ENCODE data around the gene GNGT2. TPM values are rescaled to one million over a fixed set of nuclear protein-coding genes. Genes with fewer than 3 reads are reported as not detected.

GNGT2 gene
- total RNA-seq (2014; rRNA removed; shearing (Covaris generic)), result not detected in 2 replicates

GRCh38 chr17:49210158-49211029, at the start of gene GNGT2, which contains the start of gene ABI3:
Gene GNGT2, minus strand, starts transcription at chr17:49210574. Its CDS starts 3,152 bp downstream, at chr17:49207422.
Gene ABI3, plus strand, starts transcription at chr17:49210707. Its CDS starts 18 bp downstream, at chr17:49210725.
- peak; percentile 42 for DNase-seq (ENCODE audit: low read depth)

DNA sequence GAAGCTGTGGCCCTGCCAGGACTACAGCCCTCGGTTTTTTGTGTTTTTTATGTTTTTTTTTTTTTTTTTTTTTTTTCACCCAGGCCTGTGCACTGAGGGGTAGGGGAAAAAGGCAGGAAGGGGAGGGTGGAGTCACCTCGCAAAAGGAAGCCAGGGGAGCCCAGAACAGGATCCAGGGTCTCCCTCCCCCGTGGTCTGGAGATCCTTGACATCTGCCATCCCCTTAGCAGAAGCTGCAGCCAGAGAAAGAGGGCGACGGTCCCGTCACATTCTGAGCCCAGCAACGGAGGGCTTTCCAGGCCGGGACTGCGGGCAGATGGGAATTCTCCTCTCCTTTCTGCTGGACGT, 49.3 kb upstream of the GNGT2 start:
- DNase-seq (ENCODE audit: low read depth), result no peak

DNA sequence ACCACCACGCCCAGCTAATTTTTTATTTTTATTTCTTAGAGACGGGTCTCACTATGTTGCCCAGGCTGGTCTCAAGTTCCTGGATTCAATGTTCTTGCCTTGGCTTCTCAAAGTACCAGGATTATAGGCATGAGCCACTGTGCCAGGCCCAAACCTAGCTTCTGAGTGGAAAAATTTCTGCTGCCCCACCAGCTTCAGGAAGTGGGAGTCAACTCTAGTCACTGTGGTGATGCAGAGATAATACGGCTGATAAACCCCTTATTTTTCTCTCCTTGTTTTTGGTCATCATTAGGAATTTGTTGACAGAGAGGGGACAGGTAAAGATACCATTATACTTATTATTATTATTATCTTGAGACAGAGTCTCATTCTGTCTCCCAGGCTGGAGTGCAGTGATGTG, 48.0 kb upstream of the GNGT2 start:
- DNase-seq (ENCODE audit: low read depth), result no peak

DNA sequence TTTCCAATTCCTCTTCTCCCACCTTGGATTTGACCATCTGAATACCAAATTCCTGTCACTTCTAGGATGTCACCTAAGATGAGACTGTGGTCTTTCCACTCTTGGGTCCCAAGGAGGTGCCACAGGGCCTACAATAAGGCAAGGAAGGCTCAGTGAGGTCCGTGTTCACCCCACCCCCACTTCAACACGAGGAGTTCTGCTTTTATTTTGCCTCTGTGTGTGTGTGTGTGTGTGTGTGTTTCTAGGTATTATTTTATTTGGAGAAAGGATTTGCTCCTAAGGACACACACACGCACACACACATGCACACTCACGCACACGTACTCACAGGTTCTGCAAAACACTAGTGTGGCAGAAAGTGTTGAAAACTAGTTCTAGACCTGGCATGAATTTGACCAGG, 44.8 kb upstream of the GNGT2 start:
- DNase-seq (ENCODE audit: low read depth), result no peak

DNA sequence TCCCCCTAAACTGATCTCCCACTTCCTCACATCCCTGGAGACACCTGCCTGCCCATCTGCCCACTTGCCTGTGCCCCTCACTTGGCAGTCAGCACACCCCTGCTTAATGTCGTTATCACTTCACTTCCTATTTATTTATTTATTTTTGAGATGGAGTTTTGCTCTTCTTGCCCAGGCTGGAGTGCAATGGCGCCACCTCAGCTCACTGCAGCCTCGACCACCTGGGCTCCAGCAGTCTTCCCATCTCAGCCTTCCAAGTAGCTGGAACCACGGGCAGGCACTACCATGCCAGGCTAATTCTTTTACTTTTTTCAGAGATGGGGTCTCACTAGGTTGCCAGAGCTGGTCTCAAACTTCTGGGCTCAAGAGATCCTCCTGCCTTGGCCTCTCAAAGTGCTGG, 43.7 kb upstream of the GNGT2 start:
- DNase-seq (ENCODE audit: low read depth), result no peak

- DNase-seq (ENCODE audit: low read depth), result peak; percentile 17
Measured at GRCh38 chr17:49252148-49252695, 41.8 kb upstream of the GNGT2 start.

GRCh38 chr17:49249890-49250522, 39.6 kb upstream of the GNGT2 start:
- DNase-seq (ENCODE audit: low read depth), result no peak

DNA sequence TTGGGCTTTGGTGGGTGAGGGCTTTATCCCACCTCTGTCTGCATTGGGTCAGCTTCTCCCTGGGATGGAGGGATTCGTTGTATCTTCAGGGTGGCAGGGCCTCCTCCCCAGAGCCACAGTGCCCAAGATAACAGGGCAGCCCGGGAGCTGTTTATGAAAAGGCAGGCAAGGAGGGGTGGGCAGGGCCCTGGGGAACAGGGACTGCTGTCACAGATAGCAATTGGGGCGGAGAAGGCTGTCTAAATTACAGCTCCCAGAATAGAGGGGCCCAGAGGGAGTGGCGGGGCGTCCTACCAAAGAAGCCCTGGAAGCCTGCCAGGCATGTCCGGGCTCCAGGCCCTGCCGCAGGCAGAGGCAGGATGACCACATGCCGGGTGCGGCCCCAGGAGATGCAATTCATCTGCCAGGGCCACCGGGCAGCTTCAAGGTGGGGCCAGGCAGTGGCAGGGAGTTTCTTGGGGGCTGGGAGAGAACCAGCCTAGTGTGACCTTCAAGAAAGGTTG, 39.0 kb upstream of the GNGT2 start:
- no peak for DNase-seq (ENCODE audit: low read depth)

- no peak for DNase-seq (ENCODE audit: low read depth)
Measured at GRCh38 chr17:49247944-49248343, 37.6 kb upstream of the GNGT2 start.

GRCh38 chr17:49244839-49245238, 34.5 kb upstream of the GNGT2 start:
- no peak for DNase-seq (ENCODE audit: low read depth)

GRCh38 chr17:49242813-49243212, 32.4 kb upstream of the GNGT2 start:
- no peak for DNase-seq (ENCODE audit: low read depth)

- no peak for DNase-seq (ENCODE audit: low read depth)
Measured at GRCh38 chr17:49241692-49242397, 31.5 kb upstream of the GNGT2 start.

GRCh38 chr17:49241040-49241439, 30.7 kb upstream of the GNGT2 start:
- DNase-seq (ENCODE audit: low read depth), result no peak

- DNase-seq (ENCODE audit: low read depth), result no peak
Measured at GRCh38 chr17:49240619-49241018, 30.2 kb upstream of the GNGT2 start.

DNA sequence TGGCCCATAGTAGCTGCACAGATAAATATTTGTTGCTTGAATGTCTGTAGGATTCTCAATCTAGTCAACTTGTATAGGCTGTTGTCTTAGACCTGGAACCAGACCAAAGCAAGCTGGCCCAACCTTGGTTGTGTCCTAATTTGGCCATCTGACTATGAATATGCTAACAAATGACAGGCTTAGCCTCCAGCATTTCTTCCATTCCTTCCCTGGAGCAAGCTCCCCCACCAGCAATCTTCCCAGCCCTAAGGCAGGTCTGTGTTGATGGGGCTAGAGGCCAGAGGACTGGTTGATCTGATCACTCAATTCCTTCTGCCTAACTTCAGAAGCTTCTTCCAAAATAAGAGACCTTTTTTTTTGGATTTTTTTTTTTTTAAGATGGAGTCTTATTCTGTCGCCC, 29.6 kb upstream of the GNGT2 start:
- no peak for DNase-seq (ENCODE audit: low read depth)

DNA sequence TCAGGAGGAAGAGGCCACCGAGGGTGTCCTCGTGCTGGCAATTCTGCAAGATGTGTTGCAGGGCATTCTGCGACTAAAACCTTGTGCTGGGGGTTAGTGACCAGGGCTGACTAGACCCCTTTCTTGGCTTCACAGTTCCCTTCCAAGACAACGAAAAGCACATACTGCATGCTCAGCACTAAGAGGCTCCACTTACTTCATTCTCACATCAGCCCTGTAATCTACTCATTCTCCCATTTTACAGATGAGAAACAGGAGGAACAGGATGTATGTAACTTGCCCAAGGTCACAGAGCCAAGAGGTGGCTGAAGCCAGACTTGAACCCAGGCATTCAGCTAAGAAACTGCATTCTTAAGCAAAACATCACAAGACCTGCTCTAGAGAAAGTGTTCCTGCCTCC, 25.5 kb upstream of the GNGT2 start:
- DNase-seq (ENCODE audit: low read depth), result no peak

DNA sequence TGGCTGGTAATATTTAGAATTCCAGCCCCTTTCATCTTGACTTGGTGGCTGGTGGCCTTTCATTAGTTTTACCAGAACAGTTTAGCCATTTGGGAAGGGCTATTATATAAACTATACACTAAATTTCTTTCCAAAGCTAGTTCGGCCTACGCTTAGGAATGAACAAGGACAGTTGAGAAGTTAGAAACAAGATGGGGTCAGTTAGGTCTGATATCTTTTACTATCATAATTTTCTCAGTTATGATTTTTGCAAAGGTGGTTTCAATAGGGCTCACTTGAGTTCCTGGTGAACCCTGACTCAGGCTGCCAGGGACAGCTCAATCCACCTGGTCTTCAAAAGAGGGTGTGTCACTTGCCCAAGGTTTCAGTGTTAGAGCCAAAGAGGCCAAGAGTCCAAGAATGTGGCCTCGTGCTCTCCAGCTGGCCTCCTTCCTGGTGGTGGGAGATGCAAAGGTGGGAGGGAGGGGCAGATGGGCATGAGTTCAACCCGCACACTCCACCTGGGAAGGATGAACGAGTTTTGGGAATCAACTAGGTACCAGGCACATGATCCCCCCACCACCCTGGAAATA, 24.2 kb upstream of the GNGT2 start:
- DNase-seq (ENCODE audit: low read depth), result no peak

- no peak for DNase-seq (ENCODE audit: low read depth)
Measured at GRCh38 chr17:49231563-49231894, 21.2 kb upstream of the GNGT2 start.

- peak; percentile 89 for DNase-seq (ENCODE audit: low read depth)
Measured at GRCh38 chr17:49230636-49231562, 20.5 kb upstream of the GNGT2 start, which contains the start of gene PHOSPHO1. Gene PHOSPHO1, minus strand, starts transcription at chr17:49230787. Its CDS starts 4,096 bp downstream, at chr17:49226691.

DNA sequence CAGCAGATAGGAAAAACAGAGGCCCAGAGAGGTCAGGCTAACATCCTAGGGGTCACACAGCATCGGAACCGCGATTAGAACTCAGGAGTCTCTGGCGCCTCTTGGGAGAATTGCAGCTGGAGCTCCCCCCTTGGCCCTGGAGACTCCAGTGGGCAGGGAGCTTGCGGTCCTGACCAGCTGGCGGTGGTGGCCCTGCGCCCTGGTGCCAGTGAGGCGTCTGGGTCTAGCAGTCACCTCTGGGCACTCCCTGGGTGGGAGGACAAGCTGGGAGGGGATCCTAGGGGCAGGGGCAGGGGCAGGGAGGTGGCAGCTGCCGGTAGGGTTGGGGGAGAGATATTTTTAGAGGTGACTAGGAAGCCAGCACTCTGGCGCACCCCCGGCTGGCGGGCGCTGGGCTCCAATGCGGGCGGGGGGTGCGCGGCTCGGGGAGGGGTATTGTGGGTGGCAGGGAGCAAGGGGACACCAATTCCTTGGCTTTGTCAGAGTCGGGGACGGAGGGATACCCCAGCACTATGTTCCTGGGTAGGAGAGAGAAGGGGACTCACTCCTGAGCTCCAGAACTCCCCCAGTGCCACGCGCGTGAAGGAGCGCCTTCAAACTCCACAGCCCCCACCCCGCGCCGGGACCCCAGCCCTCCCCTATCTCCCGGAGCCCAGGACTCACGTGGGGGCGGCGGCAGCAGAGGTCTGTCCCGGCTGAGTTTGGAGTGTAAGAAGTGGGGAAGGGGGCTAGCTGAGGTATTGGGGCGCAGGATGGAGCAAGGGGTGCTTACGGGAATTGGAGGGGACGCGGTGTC, 19.6 kb upstream of the GNGT2 start:
- DNase-seq (ENCODE audit: low read depth), result no peak

Measured in Daoy (cell line).